ENCODE measurements around the gene MEPCE. TPM values are rescaled to one million over a fixed set of nuclear protein-coding genes. Genes with fewer than 3 reads are reported as not detected.

The MEPCE gene
- total and polyA plus RNA-seq, 2 of the 8 experiments (the other 6 are each of a cell fraction or from before 2014, with no cell fraction given): 22.8 to 48.8 TPM

DNA sequence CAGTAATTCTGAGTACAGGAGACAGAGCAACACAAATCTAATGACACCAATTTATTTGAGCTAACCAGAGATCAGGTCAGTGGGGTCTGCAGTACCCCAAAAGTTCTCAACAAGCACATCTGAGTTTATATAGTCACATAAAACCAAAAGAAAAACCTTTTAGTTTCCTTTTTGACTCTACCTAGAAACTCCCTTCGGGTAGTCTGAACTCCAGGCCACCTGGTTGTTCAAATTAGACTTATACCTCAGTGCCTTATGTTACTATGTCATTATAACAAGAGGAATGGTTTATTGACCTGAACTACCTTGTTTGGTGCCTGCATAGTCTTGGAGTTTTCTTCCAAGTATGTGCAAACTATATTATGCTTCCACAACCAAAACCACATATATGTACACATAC is 15.7 kb upstream of the MEPCE start:
- Histone ChIP-seq H3K4me1 (replicated peaks in 1 of 4; ENCODE audit: control insufficient read depth in 3 of 4, insufficient read depth in 4 of 4, low read length in 3 of 4) (no peaks in the 10 kb centered on the region), H3K4me2 (ENCODE audit: insufficient read depth in 1 of 2, low read depth in 2 of 2, low read length in 2 of 2) (no peak overlapping the region), H3K36me3 (ENCODE audit: control insufficient read depth in 2 of 4, insufficient read depth in 4 of 4, low read length in 3 of 4) (no peaks in the 10 kb centered on the region), H2BK5ac (ENCODE audit: low read depth, low read length) (no peak overlapping the region), H3K23me2 (ENCODE audit: low read depth, low read length) (no peaks in the 10 kb centered on the region), H3K4ac (replicated peaks; ENCODE audit: insufficient read length, low read depth, low read length) (no peak overlapping the region), H3K27me3 (replicated peaks in 1 of 4; ENCODE audit: control insufficient read depth in 3 of 4, extremely low read depth in 1 of 4, insufficient read depth in 3 of 4, low read length in 3 of 4) (no peaks in the 10 kb centered on the region; a peak in 1 of 7 replicates), H2AK5ac (ENCODE audit: low read depth, low read length) (no peak overlapping the region), H3K4me3 (ENCODE audit: extremely low read depth in 1 of 4, insufficient read depth in 2 of 4, low read depth in 3 of 4, low read length in 4 of 4) (no peak overlapping the region), H4K5ac (ENCODE audit: insufficient read length, low read depth, low read length) (no peak overlapping the region), H3K79me2 (ENCODE audit: control insufficient read depth in 1 of 2, insufficient read depth in 2 of 2, low read length in 2 of 2) (no peaks in the 10 kb centered on the region), H2AFZ (ENCODE audit: low read length) (no peak overlapping the region), H4K8ac (ENCODE audit: extremely low read depth, insufficient read depth, low read length) (no peak overlapping the region), H4K20me1 (replicated peaks in 1 of 2; ENCODE audit: control insufficient read depth in 1 of 2, insufficient read depth in 2 of 2, low read length in 2 of 2) (no peaks in the 10 kb centered on the region), H4K91ac (replicated peaks; ENCODE audit: insufficient read length, low read length) (no peak overlapping the region), H3K23ac (ENCODE audit: insufficient read length) (no peak overlapping the region), H3K27ac (ENCODE audit: low read depth, low read length) (no peak overlapping the region), H3K79me1 (ENCODE audit: low read depth, low read length) (no peaks in the 10 kb centered on the region), H2BK12ac (ENCODE audit: low read depth, low read length) (no peak overlapping the region), H3K9me3 (ENCODE audit: insufficient read depth in 2 of 2, low read depth in 1 of 2, low read length in 1 of 2) (no peaks in the 10 kb centered on the region), H3K14ac (ENCODE audit: insufficient read length) (no peak overlapping the region), H3K9ac (replicated peaks in 1 of 4; ENCODE audit: extremely low read depth in 1 of 4, low read depth in 3 of 4, low read length in 3 of 4) (no peak overlapping the region), H3K56ac (replicated peaks; ENCODE audit: insufficient read length, low read depth, low read length) (no peak overlapping the region), H3K18ac (ENCODE audit: extremely low read depth, low read length) (no peak overlapping the region), H2BK20ac (ENCODE audit: low read length) (no peak overlapping the region), H2BK15ac (ENCODE audit: low read length) (no peak overlapping the region), H2BK120ac (replicated peaks; ENCODE audit: low read depth, low read length) (no peak overlapping the region)
- DNase-seq (ENCODE audit: low read depth in 1 of 2, low spot score in 2 of 2): no peak
- 90% methylated on average over 1 of the region's 1 CpG; no CpG with 5 or more reads in 1 of the 2 experiments for WGBS, 2 experiments (ENCODE audit: extremely low coverage in 1 of 2, insufficient coverage in 1 of 2, insufficient read length in 1 of 2, insufficient replicate concordance in 2 of 2, low coverage in 1 of 2, low lambda C conversion rate in 2 of 2, missing lambda C conversion rate in 1 of 2)
- CTCF ChIA-PET (ENCODE audit: partially characterized antibody): interaction anchor here (0.6 to 2.4 kb wide), 4 partner anchors 11 to 288 kb away, joined by 3 to 8 read pairs (median 4); no protein-coding TSS in a partner anchor
- TF ChIP-seq PHF8 (conservative IDR thresholded peaks at IDR 0.05; ENCODE audit: low read depth, low read length) (no peak), CHD1 (IDR thresholded peaks at IDR 0.05; ENCODE audit: low read depth, low read length) (no peak), KDM1A (IDR thresholded peaks at IDR 0.05; ENCODE audit: borderline replicate concordance, low read length) (no peak), SUZ12 (IDR thresholded peaks at IDR 0.05; ENCODE audit: low read length) (no peak), KDM4A (IDR thresholded peaks at IDR 0.05; ENCODE audit: low read depth, low read length, severe bottlenecking) (no peak), CEBPB (IDR thresholded peaks at IDR 0.05; ENCODE audit: low read depth, low read length) (no peak), FOSL1 (IDR thresholded peaks at IDR 0.05; ENCODE audit: insufficient read depth, low read depth, low read length) (no peak), POLR2AphosphoS5 (IDR thresholded peaks at IDR 0.05; ENCODE audit: low read depth, low read length) (no peak), SIRT6 (IDR thresholded peaks at IDR 0.05; ENCODE audit: low read length) (no peak), MAFK (IDR thresholded peaks at IDR 0.05; ENCODE audit: low read depth, low read length) (no peak), HDAC2 (IDR thresholded peaks at IDR 0.05; ENCODE audit: borderline replicate concordance in 1 of 2, low read depth in 2 of 2, low read length in 2 of 2) (no peak), BRCA1 (IDR thresholded peaks at IDR 0.05; ENCODE audit: low read depth, low read length) (no peak), GABPA (IDR thresholded peaks at IDR 0.05; ENCODE audit: borderline replicate concordance, insufficient read depth, low read length) (no peak)
- no peak for FAIRE-seq
- POLR2A ChIA-PET (ENCODE audit: partially characterized antibody): no interaction called here

Data from H1 (cell line).